Measurements from ENCODE around the gene ATP6V0C. TPM values are rescaled to one million over a fixed set of nuclear protein-coding genes. Genes with fewer than 3 reads are reported as not detected.
A peak's percentile ranks its signal among the peaks of the same experiment; 100 is the strongest.

Gene ATP6V0C
- total and polyA plus RNA-seq, 7 donors = 33.2 to 233 (median 51.5) TPM

DNA sequence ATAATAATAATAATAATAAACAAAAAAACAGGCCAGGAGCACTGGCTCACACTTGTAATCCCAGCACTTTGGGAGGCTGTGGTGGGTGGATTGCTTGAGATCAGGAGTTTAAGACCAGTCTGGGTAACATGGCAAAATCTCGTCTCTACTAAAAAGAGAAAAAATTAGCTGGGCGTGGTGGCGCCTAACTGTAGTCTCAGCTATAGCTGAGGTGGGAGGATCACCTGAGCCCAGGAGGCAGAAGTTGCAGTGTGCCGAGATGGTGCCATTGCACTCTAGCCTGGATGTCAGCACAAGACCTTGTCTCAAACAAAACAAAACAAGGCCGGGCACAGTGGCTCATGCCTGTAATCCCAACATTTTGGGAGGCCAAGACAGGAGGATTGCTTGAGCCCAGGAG is 18.7 kb upstream of the ATP6V0C start:
- intact Hi-C loops (cut with DNase I) = no loop called here
- peaks cover 0 to 36% (median 7%) of the 10 kb centered on the region in 4 donors for H3K36me3 ChIP-seq
- DNase-seq = no peak
- H3K4me3 ChIP-seq = no peak overlapping the region
- no peak for TF ChIP-seq POLR2AphosphoS5 (IDR thresholded peaks at IDR 0.05)
- no peak for TF ChIP-seq POLR2A (IDR thresholded peaks at IDR 0.05)
- TF ChIP-seq EP300 (IDR thresholded peaks at IDR 0.05) = no peak
- no peak for TF ChIP-seq CTCF (IDR thresholded peaks at IDR 0.05)
- no peaks in the 10 kb centered on the region for H3K27me3 ChIP-seq
- 95% methylated on average over 5 of the region's 5 CpGs for WGBS, 2 donors
- H3K4me1 ChIP-seq = peaks cover 0 to 20% (median 11%) of the 10 kb centered on the region in 4 donors
- no peaks in the 10 kb centered on the region for H3K9me3 ChIP-seq
- no peak overlapping the region for H3K27ac ChIP-seq

- no peak overlapping the region for H3K4me3 ChIP-seq
- TF ChIP-seq POLR2A (IDR thresholded peaks at IDR 0.05) (no peak), EP300 (IDR thresholded peaks at IDR 0.05) (no peak), POLR2AphosphoS5 (IDR thresholded peaks at IDR 0.05) (no peak), CTCF (IDR thresholded peaks at IDR 0.05) (no peak)
- H3K27ac ChIP-seq = peak overlapping the region in 2 of 4 donors; percentile 20 to 27
- 96% methylated on average over 62 of the region's 62 CpGs for WGBS, 2 donors
- H3K4me1 ChIP-seq = peaks cover 0 to 28% (median 18%) of the 10 kb centered on the region in 4 donors
- no peaks in the 10 kb centered on the region for H3K27me3 ChIP-seq
- intact Hi-C loops (cut with DNase I) = no loop called here
- no peak for DNase-seq
- H3K9me3 ChIP-seq = no peaks in the 10 kb centered on the region
- H3K36me3 ChIP-seq = peaks cover 0 to 29% (median 7%) of the 10 kb centered on the region in 4 donors
Measured at GRCh38 chr16:2496223-2497115, 17.3 kb upstream of the ATP6V0C start.

DNA sequence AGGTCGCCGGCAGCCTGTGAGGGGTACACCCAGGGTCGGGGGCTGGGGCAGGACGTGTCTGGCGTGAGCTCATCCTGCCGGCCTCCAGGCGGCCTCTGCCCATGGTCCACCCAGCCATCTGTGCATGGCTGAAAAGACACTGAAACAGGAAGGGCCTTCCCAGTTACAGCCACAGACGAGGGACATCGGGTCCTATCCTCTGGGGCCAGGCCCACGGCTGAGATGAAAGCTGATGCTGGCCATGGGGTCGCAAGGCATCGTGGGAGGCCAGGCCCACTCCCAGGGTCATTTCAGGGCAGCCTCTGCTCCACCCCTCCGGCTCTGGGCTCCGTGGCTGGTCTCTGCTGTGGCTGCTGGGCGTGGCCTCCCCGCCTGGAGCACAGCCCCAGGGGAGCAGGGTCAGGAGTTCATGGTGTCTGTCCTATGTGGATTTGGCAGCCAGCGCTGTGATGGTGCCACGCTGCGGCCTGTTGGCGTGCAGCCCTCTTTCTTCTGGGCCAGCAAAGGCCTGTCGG is 16.6 kb upstream of the ATP6V0C start:
- 43 to 66% methylated on average over 21 of the region's 21 CpGs for WGBS, 2 donors
- DNase-seq = no peak
- peaks cover 0 to 29% (median 7%) of the 10 kb centered on the region in 4 donors for H3K36me3 ChIP-seq
- no peak overlapping the region for H3K4me3 ChIP-seq
- H3K27ac ChIP-seq = peak overlapping the region in 3 of 4 donors; percentile 16 to 27 (median 20)
- TF ChIP-seq POLR2A (IDR thresholded peaks at IDR 0.05) = no peak
- TF ChIP-seq EP300 (IDR thresholded peaks at IDR 0.05) = no peak
- no peak for TF ChIP-seq POLR2AphosphoS5 (IDR thresholded peaks at IDR 0.05)
- no peak for TF ChIP-seq CTCF (IDR thresholded peaks at IDR 0.05)
- H3K27me3 ChIP-seq = no peaks in the 10 kb centered on the region
- intact Hi-C loops (cut with DNase I) = no loop called here
- peaks cover 0 to 35% (median 25%) of the 10 kb centered on the region in 4 donors for H3K4me1 ChIP-seq
- H3K9me3 ChIP-seq = no peaks in the 10 kb centered on the region

GRCh38 chr16:2497695-2498484 is 15.9 kb upstream of the ATP6V0C start:
- no peak overlapping the region for H3K4me3 ChIP-seq
- peaks cover 0 to 29% (median 7%) of the 10 kb centered on the region in 4 donors for H3K36me3 ChIP-seq
- H3K27ac ChIP-seq = peak overlapping the region in 3 of 4 donors; percentile 12 to 21 (median 20)
- DNase-seq = no peak
- TF ChIP-seq POLR2AphosphoS5 (IDR thresholded peaks at IDR 0.05) (no peak), POLR2A (IDR thresholded peaks at IDR 0.05) (no peak), EP300 (IDR thresholded peaks at IDR 0.05) (no peak), CTCF (IDR thresholded peaks at IDR 0.05) (no peak)
- no peaks in the 10 kb centered on the region for H3K27me3 ChIP-seq
- WGBS, 2 donors = 88 to 91% methylated on average over 26 of the region's 26 CpGs
- H3K9me3 ChIP-seq = no peaks in the 10 kb centered on the region
- intact Hi-C loops (cut with DNase I) = no loop called here
- peaks cover 0 to 42% (median 25%) of the 10 kb centered on the region in 4 donors for H3K4me1 ChIP-seq
